HG03108 (cell line): ENCODE data around the gene CALY.

Experiments
- ATAC-seq: cut with Tn5 transposase; IDR thresholded peaks from one replicate; pipeline ENCODE4 v1.9.1; 2021; ENCODE audit warnings: moderate library complexity; ENCODE audit not compliant: unreplicated experiment

The CALY gene

DNA sequence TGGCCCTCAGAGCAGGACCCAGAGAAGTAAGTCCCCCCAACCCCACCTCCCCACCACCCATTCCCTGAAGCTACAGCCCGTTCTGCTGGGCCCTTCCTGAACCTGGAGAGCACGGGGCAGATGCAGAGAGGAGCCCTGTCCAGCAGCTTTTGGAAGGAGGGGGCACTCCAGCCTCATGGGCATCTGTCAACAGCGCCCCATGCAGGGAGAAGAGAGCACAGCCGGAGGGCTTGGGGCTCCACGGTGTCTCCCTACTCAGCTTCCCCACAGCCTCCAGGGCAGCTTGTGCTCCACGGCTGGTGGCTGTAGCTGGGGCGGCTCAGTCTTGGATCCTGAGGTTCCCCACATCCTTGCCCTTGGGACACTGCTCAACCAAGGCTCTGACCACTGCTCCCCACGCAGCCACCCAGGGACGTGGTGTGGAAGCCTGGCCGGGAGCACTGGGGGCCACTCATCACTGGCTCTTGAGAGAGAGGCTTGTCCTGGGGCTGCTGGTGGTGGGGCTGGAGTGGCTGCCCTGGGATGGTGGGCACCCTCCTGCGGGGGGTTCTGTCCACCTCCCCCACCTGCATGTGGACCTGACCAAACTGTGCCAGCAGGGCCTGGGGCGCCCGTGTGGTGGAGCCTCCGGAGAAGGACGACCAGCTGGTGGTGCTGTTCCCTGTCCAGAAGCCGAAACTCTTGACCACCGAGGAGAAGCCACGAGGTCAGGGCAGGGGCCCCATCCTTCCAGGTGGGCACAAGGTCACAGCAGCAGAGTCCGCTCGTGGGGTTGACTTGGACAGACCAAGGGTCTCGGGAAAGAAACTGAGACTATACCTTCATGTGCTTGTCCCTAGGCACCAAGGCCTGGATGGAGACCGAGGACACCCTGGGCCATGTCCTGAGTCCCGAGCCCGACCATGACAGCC lies 15.0 kb upstream of the CALY start:
- no peak for ATAC-seq

DNA sequence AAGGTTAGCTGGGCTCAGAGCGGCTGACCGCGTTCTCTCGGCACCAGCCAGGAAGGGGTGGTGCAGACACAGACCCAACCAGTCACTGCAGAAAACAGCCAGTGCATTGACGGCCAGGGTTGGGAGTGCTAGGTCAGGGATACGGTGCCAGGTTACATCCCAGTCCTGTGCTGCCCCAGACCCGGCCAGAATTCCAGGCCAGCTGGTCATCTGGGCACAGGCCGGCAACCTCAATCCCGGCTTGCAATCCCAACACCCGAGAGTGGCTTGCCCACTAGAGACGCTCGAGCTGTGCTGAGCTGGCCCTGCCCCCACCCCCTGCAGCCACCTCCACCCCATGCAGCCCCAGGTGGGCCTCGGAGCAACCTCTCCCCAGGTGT lies 14.2 kb upstream of the CALY start:
- ATAC-seq = no peak

DNA sequence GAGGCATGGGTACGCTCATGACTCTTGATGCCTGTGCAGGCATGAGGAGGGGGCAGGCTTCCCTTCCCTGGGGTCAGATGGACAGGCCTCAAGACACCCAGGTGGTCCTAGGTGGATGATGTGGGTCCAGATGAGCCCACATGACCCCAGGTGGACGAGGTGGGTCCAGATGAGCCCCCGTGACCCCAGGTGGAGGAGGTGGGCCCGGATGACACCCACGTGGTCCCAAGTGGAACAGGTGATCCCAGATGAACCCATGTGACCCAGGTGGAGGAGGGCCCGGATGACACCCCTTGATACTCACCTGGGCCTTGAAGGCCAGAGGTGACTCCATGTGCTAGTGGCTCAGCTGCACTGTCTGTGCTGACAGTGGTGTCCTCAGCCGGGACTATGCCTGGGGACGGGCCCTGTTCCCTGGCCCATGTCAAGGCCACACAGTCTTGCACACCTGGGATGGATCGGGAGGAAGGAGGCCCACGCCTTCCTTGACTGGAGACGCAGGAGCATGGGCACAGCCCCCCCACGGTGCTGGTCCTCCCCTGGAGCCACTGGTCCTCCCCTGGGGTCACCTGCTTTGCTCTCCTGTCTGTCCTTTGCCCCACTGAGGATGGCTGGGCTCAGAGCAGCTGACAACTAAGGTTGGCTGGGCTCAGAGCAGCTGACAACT lies 13.7 kb upstream of the CALY start:
- no peak for ATAC-seq

DNA sequence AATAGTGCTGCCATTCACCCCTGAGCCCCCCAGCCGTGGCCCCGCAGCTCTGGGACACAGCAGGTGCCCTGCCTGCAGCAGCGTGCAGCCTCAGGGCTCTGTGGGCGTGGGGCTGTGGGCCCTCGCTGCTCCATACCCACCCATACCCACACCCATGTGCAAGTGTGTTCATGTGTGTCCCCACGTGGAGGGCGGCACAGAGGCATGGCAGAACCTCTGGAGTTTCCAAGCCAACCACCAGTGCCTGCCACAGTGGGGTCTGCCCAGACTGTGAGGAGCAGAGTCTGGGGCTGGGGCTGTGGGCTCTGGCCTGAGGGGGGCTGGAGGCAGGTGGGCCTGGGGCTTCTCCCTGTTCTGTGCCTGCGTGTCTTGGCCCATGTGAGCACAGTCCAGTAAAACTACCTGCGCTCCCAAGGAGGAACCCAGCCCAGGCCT lies 12.9 kb upstream of the CALY start:
- ATAC-seq = no peak

DNA sequence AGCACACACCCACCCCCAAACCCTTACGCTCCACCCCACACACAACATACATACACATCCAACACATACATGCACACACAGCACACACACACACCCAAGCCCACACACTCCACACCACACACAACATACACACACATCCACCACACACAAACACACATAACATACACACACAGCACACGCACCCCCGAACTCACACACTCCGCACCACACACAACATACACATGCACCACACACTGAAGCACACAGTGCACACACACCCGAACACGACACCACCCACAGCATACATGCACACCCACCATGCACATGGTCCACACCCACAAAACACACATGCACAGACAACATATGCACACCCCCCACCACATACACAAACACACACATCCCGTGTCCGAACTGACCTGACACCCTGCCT lies 12.5 kb upstream of the CALY start:
- no peak for ATAC-seq

DNA sequence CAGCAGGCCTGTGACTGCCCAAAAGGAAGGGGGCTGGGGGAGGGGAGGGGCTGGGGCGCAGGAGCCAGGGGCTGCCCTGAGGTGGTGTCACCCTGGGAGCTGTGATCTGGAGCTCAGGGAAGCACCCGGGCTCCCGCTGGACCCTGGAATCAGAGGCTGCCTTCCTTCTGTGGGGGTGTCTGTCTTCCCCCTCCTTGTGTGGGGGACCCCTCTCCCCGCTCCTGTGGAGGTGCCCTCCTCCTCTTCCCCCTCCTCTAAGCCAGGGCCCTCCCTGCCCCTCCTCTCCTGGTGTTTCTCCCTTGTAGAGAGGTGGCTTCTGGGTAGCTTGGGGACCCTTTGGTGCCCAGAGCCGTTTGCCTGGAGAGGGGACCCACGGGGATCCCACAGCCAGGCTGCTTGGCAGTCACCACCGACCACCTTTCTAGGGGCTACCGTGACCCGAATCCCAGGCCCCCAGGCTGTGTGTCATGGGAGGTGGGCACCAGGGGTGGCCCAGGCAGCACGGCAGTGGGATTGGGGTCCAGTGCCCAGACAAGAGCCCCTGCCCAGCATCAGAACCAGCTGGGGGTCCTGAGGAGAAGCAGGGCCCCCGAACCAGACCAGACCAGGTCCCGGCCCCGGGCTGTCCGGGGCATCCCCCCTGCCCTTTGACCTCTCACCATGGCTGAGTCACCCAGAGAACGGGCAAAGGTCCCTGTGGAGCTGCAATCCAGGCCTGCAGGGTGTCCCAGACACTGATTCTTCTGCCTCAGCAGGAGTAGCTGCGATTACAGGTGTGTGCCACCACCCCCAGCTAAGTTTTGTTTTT lies 11.2 kb upstream of the CALY start:
- no peak for ATAC-seq

DNA sequence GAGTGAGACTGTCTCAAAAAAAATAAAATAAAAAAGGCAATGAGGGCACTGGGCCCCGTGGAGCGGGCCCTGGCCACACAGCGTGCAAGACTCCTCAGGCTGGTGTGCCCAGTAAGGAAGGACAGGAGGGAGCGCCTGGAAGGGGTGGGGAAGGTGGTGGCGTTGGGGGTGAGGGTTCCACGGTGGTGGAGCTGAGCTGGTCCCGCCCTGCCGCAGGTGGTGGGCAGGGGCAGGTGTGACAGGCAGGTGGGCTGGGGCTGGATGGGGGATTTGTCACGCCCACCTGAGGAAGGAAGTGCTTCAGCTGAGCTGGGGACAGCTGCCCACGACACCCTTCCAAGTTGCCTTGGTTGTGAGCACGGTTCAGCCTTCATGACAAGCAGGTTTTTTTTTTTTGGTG lies 9.7 kb upstream of the CALY start:
- no peak for ATAC-seq

DNA sequence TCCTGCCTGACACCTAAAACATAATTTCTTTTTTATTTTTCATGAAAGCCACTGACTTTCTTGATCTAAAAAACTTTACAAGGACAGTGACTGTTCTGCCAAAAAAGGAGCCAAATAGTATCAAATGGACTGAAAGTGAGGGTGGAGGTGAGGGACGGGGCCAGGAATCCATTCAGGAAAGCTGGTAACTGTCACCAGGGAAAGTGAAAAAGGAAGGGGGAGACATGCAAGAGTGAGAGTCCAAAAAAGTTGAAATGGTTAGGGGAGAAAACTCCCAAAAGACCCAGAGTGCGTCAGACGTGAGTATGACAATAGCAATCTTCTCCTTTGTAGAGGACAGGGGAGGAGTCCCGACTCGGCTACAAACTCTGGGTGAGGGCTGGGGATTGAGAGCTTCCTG lies 7.5 kb upstream of the CALY start:
- no peak for ATAC-seq

DNA sequence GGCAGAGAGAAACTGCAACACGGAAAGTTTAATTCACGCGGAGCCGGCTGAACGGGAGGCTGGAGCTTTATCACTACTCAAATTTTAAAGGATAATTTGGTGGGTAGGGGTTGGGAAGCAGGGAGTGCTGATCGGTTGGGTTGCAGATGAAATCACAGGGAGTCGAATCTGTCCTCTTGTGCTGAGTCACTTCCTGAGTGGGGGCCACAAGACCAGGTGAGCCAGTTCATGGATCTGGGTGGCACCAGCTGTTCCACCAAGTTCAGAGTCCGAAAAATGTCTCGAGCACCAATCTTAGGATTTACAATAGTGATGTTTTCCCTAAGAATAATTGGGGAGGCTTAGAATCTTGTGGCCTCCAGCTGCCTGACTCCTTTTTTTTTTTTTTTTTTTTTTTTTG lies 6.9 kb upstream of the CALY start:
- no peak for ATAC-seq

DNA sequence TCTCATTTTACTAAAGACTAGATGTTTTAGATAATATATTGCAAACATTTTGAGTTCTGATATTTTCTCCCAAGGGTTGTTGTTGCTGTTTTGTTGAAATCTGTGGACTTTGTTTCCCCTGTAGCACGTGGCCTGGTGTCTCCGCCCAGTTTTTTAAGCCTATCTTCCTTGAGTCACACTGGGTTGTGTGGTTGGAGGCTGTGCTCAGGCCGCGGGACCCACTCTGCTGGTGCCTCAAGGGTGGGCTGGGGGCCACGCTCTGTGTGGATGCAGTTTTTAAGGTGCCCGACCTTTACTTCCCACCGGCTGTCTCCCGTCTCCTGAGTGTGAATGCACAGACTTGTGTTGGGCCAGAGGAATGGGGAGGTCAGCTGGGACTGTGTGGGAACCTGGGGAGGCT lies 6.2 kb upstream of the CALY start:
- ATAC-seq = no peak

DNA sequence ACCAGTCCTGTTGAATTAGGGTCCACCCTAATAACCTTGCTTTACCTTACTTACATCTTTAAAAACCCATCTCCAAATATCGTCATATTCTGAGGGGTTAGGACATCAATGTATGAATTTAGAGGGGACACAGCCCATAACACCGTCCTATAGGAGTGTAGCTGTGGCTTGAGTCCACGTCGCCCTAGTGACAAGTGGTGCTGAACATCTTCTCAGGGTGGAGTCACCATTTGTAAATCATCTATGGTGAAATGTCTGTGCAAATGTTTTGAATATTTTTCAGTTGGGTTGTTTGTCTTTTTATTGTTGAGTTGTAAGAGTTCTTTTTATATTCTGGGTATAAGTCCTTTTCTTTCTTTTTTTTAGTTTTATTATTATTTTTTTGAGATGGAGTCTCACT lies 5.3 kb upstream of the CALY start:
- ATAC-seq = no peak

DNA sequence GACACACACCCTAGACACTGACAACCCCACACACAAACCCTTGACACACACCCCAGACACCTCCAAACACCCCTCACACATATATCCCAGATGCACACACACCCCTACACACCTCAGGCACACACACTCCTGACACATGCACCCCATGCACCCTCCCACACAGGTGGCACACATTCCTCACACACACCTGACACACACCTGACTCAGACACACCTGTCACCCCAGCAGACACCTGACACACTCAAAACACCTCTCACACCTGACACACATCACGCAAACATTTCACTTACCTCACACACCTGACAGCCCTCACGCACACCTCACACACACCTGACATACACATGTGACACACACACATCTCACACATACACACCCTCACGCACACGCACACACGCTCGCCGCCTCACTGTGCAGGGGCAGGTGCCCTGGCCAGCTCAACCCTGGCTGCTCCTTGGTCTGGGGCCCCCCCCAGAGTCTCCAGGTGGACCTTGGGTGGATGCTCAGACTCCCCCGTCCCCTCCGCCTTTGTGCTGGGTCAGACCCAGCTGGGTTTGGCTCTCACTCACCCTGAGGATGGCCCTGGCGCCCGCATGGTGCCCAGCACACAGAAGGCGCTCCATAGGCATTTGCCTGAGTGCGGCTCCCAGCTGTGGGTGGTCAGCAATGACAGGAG lies 3.1 kb upstream of the CALY start:
- no peak for ATAC-seq

DNA sequence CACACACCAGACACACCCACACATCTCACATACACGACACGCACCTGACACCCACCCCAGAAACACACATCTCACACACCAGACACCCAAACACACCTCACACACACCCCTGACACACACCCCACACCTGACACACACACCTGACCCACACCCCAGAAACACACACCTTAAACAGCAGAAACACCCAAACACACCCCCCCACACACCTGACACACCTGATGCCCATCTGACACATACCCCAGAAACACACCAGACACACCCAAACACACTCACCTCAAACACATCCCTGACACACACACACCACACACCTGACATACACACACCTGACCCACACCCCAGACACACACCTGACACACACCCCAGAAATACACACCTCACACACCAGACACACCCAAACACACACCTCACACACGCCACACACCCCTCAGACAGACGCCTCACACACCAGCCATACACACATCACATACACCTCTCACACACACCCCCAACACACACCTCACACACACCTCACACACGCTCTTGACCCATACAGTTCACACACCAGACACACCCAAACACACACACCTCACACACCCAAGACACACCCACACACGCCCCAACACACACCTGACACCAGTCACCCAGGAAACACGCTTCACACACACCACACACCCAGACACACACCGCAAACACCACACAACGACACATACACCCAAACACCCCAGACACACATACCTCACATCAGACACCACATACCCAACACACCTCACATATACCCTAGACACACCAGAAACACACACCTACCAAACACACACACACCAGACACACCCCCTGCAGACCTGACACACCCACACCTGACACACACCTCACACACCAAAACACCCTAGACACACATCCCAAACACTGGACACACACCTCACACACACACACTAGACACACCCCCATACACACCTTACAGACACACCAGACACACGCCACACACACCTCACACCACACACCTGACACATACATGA lies 1.7 kb upstream of the CALY start:
- ATAC-seq = no peak

DNA sequence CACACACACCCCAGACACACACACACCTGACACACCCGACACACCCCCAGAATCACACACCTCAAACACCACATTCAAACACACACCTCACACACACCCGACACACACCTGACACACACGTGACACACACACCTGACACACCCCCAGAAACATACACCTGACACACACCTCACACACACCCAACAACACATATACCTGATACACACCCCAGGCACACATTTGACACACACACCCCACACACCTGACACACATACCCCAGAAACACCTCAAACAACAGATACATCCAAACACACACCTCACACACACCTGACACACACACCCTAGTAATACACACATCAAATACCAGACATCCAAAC lies 652 bp upstream of the CALY start:
- ATAC-seq = no peak

DNA sequence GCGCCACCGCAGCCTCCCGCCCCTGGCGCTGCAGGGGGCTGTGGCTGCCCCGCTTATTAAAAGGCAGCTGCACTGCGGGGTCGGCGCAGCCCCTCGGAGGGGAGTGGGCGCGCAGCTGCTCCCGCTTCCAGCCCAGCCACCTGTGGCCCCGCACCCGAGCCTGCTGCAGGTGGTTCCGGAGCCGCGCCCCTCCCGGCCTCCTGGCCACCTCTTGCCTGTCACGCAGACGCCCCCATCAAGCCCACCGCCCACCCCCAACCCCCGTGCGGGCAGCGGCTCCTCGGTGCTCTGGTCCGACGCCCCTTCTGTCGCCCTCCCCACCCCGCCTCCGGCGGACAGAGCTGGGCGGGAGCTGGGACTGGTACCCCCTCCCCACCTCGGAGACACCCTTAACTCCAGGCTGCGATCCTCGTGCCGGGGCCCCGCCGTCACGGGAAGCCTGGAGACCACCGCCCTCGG lies 549 bp downstream of the CALY start:
- ATAC-seq = no peak

DNA sequence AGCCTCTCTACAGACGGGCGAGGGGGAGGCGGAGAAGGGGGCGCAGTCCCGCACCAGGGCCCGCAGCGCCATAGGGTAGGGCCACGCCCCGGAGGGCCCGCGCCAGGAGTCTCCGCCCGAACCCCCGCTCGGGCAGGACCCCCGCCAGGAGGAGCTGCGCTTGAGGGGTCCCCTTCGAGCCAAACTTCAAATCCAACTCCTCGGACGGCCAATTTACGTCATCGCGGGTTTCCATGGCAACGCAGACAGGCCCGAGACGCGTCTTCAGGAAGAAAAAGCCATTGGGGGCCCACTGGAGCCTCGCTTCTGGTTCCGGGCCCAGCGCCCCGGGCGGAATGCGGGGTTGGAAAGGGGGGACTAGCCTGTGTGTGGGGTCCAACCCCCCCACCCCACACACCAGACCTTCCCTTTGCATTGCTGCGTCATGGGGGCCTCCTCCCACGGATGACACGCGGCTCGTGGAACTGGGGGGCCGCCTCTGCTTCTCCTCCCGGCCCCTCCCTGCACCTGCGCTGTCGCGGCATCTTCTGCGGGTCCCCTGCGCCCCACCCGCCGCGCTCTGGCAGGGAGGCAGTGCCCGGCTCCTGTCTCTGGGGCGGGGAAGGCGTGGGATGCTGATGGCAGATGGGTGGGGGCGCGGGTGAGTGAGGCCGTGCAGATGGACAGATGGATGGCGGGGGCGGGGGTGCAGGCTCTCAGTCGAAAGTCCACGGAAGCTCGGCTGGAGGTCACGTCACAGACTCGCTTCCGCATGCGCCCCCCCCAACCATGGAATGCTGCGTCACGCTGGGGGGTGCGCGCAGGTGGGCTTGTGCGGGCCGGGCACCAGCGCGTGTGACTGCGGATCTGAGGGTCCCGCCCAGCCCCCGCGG lies 1.2 kb downstream of the CALY start:
- ATAC-seq = no peak

DNA sequence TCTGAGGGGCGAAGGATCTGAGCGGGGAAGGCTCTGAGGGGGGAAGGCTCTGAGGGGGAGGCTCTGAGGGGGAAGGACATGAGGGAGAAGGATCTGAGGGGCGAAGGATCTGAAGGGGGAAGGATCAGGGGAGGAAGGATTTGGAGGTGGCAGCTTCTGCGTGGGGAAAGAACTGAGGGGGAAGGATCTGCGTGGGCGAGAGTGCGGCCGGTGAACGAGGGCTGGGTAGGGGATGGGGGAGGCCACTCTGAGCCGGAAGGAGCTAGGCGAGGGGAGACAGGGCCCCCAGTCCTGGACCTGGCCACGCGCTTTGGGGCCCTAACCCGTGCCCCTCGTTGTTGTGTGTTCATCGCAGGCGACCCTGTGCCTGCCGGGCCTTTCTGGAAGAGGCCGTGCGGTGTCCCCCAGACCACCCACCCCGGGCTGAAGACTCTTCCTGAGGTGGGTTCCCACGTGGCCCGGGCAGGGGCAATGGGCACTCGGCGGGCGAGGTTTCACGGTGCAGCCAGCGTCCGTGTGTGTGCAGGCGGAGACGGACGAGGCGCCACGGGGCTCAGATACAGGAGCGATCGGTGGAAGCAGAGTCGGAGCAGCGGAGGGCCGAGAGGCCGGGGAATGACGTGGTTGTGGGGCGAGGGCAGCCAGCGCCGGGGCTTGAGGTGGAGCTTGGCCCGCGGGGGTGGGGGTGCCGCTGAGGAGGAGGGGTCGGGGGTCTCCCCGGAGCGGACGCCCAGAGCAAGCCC lies 2.0 kb downstream of the CALY start:
- no peak for ATAC-seq
